Transverse colon (tissue), 4 donors: ENCODE data around the gene NUMBL. TPM values are rescaled to one million over a fixed set of nuclear protein-coding genes. Genes with fewer than 3 reads are reported as not detected.
A peak's percentile ranks its signal among the peaks of the same experiment; 100 is the strongest.

ENCODE experiments used
- DNase-seq: peaks from one replicate; pipeline ENCODE4 v3.0.0-alpha.2; 2019
- H3K27ac ChIP-seq, 4 donors: fragments of 200-600 bp; sonication (generic); 2 replicates each; pipeline ENCODE4 v1.5.1; 2016 to 2018; ENCODE audit warnings: inconsistent platforms in 4 of 4
- H3K27me3 ChIP-seq: fragments of 200-600 bp; sonication (generic); 2 replicates; pipeline ENCODE4 v1.5.1; 2017; ENCODE audit warnings: inconsistent platforms
- H3K36me3 ChIP-seq, 4 donors: fragments of 200-600 bp; sonication (generic); 2 replicates each; pipeline ENCODE4 v1.5.1; 2017 to 2019; ENCODE audit warnings: inconsistent platforms in 4 of 4
- H3K4me1 ChIP-seq, 4 donors: fragments of 200-600 bp; sonication (generic); 2 replicates each; pipeline ENCODE4 v1.5.1; 2017 to 2020; ENCODE audit warnings: inconsistent platforms in 4 of 4
- H3K4me3 ChIP-seq, 4 donors: fragments of 200-600 bp; sonication (generic); 1 replicate in 1 of 4; 2 replicates in 3 of 4; pipeline versions ENCODE4 v1.5.1 to v1.6.1; 2017 to 2019; ENCODE audit warnings: inconsistent platforms in 4 of 4
- H3K9me3 ChIP-seq, 2 donors: fragments of 200-600 bp; sonication (generic); 2 replicates each; pipeline ENCODE4 v1.5.1; 2017 to 2019; ENCODE audit warnings: inconsistent platforms in 2 of 2
- EP300 ChIP-seq: sonication (generic); formaldehyde crosslinking; IDR thresholded peaks from one replicate; pipeline ENCODE4 v1.6.1; 2017; ENCODE audit warnings: antibody characterized with exemption, low read depth
- POLR2A ChIP-seq: fragments of 450-650 bp; IDR thresholded peaks from one replicate; pipeline ENCODE4 v1.6.1; 2016; ENCODE audit warnings: antibody characterized with exemption, mild to moderate bottlenecking, moderate library complexity
- POLR2AphosphoS5 ChIP-seq, 3 donors: sonication (generic); formaldehyde crosslinking; IDR thresholded peaks; one replicate each; pipeline ENCODE4 v1.6.1; 2016; ENCODE audit warnings: antibody characterized with exemption in 3 of 3
- WGBS, 2 donors: methylation state at CpG; one replicate each; pipeline ENCODE4 v1.1.5; 2018; ENCODE audit warnings: low coverage in 1 of 2; 5-methylcytosine and 5-hydroxymethylcytosine counted together
- in situ Hi-C, 4 donors: fragments of 200-750 bp; cut with MboI; loops; one replicate each; pipeline versions ENCODE4 v1.15.0 to v1.15.1; 2017; ENCODE audit warnings: low sequenced_read_pairs in 3 of 4, low pct_ligation_motif_present in 1 of 4, low pct_unique_long_range_greater_than_20kb in 1 of 4
- intact Hi-C: fragments of 100-400 bp; cut with DNase I; formaldehyde crosslinking; loops from one replicate; pipeline ENCODE4 v1.15.1; 2023; ENCODE audit warnings: low total_unique reads
- total RNA-seq, 4 donors: library from RNA; depleted of rRNA; stranded (reverse); fragments of >200 nt; gene quantifications; one replicate each; pipeline ENCODE4 v1.1.0, GENCODE V29; 2016
- TF ChIP-seq, protein P1 (sequence below), 5 experiments: fragments of 200-600 bp in 3 of 5; fragments of 450-650 bp in 2 of 5; sonication (generic) in 3 of 5; IDR thresholded peaks; 1 replicate in 2 of 5; 2 replicates in 3 of 5; pipeline ENCODE4 v1.5.1; 2016 to 2017; ENCODE audit warnings: antibody characterized with exemption in 5 of 5, inconsistent platforms in 3 of 5, mild to moderate bottlenecking in 2 of 5, moderate library complexity in 1 of 5

The NUMBL gene
- total RNA-seq, 4 donors from 2014 or later = 9.0 to 44.9 (median 20.4) TPM

- H3K4me1 ChIP-seq = no peaks in the 10 kb centered on the region
- H3K27me3 ChIP-seq = no peaks in the 10 kb centered on the region
- in situ Hi-C loops (loop anchor here in 1 of 4 donors (25.0 kb wide), 1 partner anchor 109 kb away; no protein-coding TSS in a partner anchor), intact Hi-C loops (no loop called here)
- H3K9me3 ChIP-seq = no peaks in the 10 kb centered on the region
- no peak overlapping the region for H3K4me3 ChIP-seq
- DNase-seq = no peak
- WGBS, 2 donors = 77 to 88% methylated on average over 4 to 24 of the region's 24 CpGs
- peak overlapping the region in 2 of 4 donors; percentile 35 to 55 for H3K27ac ChIP-seq
- TF ChIP-seq POLR2A (no peak), EP300 (no peak), POLR2AphosphoS5 (IDR thresholded peaks at IDR 0.05) (no peak)
- TF ChIP-seq, protein P1, sequence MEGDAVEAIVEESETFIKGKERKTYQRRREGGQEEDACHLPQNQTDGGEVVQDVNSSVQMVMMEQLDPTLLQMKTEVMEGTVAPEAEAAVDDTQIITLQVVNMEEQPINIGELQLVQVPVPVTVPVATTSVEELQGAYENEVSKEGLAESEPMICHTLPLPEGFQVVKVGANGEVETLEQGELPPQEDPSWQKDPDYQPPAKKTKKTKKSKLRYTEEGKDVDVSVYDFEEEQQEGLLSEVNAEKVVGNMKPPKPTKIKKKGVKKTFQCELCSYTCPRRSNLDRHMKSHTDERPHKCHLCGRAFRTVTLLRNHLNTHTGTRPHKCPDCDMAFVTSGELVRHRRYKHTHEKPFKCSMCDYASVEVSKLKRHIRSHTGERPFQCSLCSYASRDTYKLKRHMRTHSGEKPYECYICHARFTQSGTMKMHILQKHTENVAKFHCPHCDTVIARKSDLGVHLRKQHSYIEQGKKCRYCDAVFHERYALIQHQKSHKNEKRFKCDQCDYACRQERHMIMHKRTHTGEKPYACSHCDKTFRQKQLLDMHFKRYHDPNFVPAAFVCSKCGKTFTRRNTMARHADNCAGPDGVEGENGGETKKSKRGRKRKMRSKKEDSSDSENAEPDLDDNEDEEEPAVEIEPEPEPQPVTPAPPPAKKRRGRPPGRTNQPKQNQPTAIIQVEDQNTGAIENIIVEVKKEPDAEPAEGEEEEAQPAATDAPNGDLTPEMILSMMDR (IDR thresholded peaks at IDR 0.05) = no peak
- H3K36me3 ChIP-seq = peaks cover 0 to 20% (median 9%) of the 10 kb centered on the region in 4 donors
These were observed 12.7 kb upstream of the NUMBL start for GRCh38 chr19:40703029-40703755.

DNA sequence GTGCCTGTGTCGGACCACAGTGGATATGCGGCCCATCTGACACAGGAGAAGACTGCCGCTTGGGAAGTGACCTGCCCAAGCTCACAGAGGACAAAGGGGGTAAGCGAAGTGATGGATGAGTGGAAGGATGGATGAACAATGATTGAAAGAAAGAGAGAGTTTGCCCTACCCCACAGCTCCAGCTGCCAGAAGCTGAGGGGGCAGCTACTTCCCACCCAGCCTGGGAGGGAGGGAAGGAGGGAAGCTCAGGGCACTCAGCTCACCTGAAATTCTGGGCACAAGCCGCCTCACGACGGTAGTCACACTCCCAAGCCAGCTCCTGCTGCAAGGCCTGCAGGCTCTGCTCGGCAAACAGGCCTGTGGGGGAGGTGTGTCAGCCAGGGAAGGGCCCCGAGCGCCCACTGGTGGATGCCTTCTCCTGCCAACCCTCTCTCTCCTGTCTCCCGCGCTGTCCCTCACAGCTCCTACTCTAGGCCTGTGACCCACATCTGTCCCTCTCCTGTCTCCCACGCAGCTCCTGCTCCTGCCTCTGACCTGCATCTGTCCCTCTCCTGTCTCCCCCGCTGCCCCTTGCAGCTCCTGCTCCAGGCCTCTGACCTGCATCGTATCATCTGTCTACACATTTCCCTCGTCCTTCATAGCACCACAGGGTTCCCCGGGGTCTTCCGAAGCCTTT is 12.0 kb upstream of the NUMBL start:
- Histone ChIP-seq H3K36me3 (peaks cover 0 to 19% (median 8%) of the 10 kb centered on the region in 4 donors), H3K4me1 (no peaks in the 10 kb centered on the region), H3K27me3 (no peaks in the 10 kb centered on the region), H3K4me3 (no peak overlapping the region), H3K9me3 (no peaks in the 10 kb centered on the region), H3K27ac (peak overlapping the region in 2 of 4 donors; percentile 35 to 55)
- no peak for TF ChIP-seq POLR2AphosphoS5 (IDR thresholded peaks at IDR 0.05)
- TF ChIP-seq, protein P1 (IDR thresholded peaks at IDR 0.05) = peak; percentile 23 to 45 (median 36)
- intact Hi-C loops (no loop called here), in situ Hi-C loops (loop anchor here in 1 of 4 donors (25.0 kb wide), 1 partner anchor 110 kb away; no protein-coding TSS in a partner anchor)
- DNase-seq = no peak
- 80% methylated on average over 2 to 18 of the region's 18 CpGs for WGBS, 2 donors

GRCh38 chr19:40701758-40702157 is 11.3 kb upstream of the NUMBL start:
- 93 to 97% methylated on average over 5 to 6 of the region's 6 CpGs for WGBS, 2 donors
- no peak for DNase-seq
- Histone ChIP-seq H3K9me3 (no peaks in the 10 kb centered on the region), H3K4me1 (no peaks in the 10 kb centered on the region), H3K27me3 (no peaks in the 10 kb centered on the region), H3K36me3 (peaks cover 0 to 19% (median 7%) of the 10 kb centered on the region in 4 donors), H3K4me3 (no peak overlapping the region), H3K27ac (peak overlapping the region in 1 of 4 donors; percentile 36)
- intact Hi-C loops (no loop called here), in situ Hi-C loops (loop anchor here in 1 of 4 donors (25.0 kb wide), 1 partner anchor 111 kb away; no protein-coding TSS in a partner anchor)
- no peak for TF ChIP-seq EP300
- TF ChIP-seq, protein P1 (IDR thresholded peaks at IDR 0.05) = no peak
- no peak for TF ChIP-seq POLR2A
- no peak for TF ChIP-seq POLR2AphosphoS5 (IDR thresholded peaks at IDR 0.05)

- DNase-seq = no peak
- Histone ChIP-seq H3K4me1 (no peaks in the 10 kb centered on the region), H3K9me3 (no peaks in the 10 kb centered on the region), H3K36me3 (peaks cover 0 to 21% (median 5%) of the 10 kb centered on the region in 4 donors), H3K4me3 (no peak overlapping the region), H3K27me3 (no peaks in the 10 kb centered on the region), H3K27ac (no peak overlapping the region)
- 88% methylated on average over 9 of the region's 9 CpGs; no CpG with 5 or more reads in 1 of the 2 donors for WGBS, 2 donors
- in situ Hi-C loops (loop anchor here in 1 of 4 donors (25.0 kb wide), 1 partner anchor 112 kb away; no protein-coding TSS in a partner anchor), intact Hi-C loops (no loop called here)
- TF ChIP-seq POLR2AphosphoS5 (IDR thresholded peaks at IDR 0.05) (no peak), EP300 (no peak), POLR2A (no peak)
- TF ChIP-seq, protein P1 (IDR thresholded peaks at IDR 0.05) = no peak
These were observed 9.6 kb upstream of the NUMBL start for GRCh38 chr19:40700083-40700482.
